NCI-H510A (cell line): Measurements from ENCODE around the gene TSC22D3.
A peak's percentile ranks its signal among the peaks of the same experiment; 100 is the strongest.
"Not testable (repeated sequence)": the region's sequence is repeated elsewhere in the genome, so short reads cannot be mapped to it uniquely, and the experiment has no call there.

ENCODE experiments used
- DNase-seq: peaks from one replicate; lab custom pipeline; 2025; lab: John Stamatoyannopoulos, UW

TSC22D3 gene

DNA sequence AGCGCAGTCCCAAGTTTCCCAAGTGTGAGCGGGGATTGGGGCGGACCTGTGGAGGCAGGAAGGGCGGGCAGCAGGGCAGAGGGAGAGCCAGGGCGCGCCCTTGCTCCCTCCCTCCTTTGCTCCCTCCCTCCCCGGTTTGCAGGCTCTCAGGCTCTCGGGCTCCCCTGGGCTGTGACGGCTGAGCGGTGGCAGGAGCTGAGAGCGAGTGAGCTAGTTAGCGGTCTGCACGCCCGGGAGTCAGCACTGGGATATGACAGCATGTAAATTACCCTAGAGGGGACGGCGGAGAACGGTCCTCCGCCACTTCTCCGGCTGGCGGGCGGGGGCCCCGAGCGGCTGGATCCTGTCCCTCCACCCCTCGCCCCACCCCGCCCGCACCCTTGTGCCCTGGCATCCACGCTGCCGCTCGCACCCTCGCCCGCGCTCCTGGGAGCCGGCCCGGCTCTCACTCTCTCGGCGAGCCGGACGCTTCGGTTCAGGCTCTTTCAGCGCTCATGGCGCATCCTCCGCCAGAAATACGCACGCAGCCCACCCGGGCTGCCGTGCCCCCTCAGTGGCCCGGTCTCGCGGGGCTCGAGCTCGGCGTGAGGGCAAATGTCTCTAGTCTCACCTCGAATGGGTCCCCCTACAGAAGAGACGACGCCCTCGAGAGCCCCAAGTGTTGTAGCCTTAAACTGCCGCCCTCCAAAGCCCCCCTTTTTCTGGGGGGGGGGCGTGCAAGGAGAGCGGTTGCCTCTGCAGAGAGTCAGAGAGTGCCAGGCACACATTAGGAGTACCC, at the start of gene TSC22D3:
Gene TSC22D3, minus strand, starts transcription at position 54 of the 778 bp plus-strand sequence. CDS start 368 bp downstream, outside the sequence.
- peak; percentile 67 for DNase-seq

DNA sequence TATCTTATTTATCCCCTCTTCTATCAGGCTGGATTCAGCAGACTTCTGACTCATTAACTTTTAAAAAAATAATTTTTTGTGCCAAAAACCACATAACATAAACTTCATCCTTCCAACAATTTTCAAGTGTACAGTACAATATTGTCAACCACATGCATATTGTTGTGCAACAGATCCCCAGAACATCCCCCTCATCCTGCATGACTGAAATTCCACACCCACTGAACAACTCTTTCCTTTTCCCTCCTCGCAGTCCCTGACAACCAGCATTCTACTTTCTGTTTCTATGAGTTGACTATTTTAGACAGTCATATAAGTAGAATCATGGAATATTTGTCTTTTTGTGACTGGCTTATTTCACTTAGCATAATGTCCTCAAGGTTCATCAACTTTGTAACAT, 47.9 kb upstream of the TSC22D3 start:
- DNase-seq, result no peak

DNA sequence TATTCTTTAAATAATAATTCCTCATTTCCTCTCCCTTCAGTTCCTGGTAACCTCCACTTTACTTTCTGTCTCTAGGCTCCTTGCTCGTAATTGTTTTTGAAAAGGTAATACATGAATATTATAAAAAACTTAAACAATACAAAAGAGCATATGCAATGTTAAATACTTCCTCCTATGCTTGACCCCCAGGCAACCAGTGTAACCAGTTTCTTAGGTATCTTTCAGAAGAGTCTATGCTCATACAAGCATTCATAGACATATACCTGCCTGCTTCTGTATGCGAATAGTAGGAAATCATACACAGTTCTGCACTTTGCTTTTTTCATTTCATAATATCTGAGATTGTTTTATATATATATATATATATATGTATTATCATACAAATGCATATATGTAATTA, 47.5 kb upstream of the TSC22D3 start:
- no peak for DNase-seq

DNA sequence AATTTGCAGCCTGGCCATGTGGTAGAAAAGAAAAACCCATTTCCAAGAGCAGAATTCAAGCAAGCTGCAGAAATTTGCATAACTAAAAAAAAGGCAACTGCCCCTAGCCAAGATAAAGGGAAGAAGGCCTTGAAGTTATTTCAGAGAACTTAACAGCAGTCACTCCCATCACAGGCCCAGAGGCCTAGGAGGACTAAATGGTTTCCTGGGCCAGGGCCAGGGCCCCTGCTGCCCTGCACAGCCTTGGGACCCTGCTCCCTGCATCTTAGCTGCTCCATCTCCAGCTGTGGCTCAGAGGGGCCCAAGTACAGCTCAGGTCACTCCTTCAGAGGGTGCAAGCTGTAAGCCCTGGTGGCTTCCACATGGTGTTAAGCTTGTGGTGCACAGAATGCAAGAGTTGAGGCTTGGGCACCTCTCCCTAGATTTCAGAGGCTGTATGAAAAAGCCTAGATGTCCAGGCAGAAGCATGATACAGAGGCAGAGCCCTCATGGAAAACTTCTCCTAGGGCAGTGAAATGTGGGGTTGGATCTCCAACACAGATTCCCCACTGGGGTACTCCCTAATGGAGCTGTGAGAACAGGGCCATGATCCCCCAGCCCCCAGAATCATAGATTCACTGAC, 43.4 kb upstream of the TSC22D3 start:
- DNase-seq, result no peak

DNA sequence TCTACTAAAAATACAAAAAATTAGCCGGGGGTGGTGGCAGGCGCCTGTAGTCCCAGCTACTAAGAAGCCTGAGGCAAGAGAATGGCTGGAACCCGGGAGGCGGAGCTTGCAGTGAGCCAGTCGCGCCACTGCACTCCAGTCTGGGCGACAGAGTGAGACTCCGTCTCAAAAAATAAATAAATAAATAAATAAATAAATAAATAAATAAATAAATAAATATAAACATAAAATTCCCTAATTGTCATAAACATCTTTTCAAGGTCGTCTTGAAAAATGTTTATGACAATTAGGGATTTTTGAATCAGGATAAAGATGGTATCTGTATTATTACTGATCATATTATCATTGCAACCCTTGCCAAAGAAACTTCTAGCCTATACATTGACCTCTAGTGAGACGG, 34.5 kb upstream of the TSC22D3 start:
- not testable (repeated sequence) for DNase-seq

DNA sequence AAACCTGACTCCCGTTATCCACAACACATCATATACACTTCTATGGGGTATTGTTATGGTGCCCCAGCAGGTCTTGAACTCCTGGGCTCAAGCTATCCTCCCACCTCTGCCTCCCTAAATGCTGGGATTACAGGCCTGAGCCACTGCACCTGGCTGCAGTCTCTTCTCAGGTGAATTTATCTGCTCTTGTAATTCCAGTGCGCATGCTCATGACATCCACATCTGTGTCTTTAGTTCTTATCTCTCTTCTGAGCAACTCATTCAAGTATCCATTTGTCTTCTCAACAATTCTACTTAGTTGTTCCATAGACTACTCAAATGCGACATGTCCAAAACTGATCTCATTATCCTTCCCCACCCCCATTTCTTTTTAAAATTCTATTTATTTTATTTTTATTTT, 29.6 kb upstream of the TSC22D3 start:
- DNase-seq, result no peak

DNA sequence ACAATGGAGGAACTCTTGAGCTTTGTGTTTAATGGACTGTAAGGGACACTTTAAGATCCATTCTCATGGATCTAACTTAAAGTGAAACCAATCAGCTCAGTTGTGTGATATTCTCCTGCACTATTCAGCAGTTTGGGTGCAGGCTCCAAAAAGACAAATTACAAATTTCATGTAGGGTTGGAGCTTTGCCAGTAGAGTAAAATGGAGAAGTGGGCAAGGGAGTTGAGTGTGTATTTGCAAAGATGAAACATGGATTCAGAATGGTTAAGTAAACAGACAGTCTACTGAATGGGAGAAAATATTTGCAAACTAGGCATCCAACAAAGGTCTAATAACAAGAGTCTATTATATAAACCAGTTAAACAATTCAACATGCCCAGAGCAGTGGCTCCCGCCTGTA, 28.8 kb upstream of the TSC22D3 start:
- no peak for DNase-seq

DNA sequence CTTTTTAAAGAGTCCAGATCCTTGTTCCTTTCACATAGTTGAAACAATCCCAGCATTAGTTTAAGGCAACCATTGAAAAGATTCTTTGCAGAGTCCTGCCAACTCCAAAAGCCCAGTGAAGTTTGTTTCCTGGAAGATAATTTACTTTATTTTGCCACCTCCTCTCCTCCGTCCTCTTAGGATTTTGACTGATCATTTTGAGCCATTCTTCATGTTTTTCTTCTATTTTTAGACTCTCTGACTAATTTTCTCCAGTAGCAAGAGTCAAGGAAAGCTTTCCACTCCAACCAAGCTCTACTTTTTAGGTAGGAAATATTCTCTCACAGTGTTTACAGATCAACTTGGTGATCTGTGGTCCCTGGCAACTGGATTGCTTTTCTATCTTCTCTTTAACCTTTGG, 12.2 kb upstream of the TSC22D3 start:
- no peak for DNase-seq

DNA sequence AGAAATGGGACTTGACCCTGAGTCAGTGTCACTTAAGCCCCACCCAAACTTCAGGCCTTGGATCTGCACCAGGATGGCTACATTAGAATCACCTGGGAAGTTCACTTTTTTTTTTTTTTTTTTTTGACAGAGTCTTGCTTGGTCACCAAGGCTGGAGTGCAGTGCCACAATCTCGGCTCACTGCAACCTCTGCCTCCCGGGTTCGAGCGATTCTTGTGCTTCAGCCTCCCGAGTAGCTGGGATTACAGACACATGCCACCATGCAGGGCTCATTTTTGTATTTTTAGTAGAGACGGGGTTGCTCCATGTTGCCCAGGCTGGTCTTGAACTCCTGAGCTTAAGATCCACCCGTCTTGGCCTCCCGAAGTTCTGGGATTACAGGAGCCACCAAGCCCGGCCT, 4.9 kb upstream of the TSC22D3 start:
- DNase-seq, result no peak

DNA sequence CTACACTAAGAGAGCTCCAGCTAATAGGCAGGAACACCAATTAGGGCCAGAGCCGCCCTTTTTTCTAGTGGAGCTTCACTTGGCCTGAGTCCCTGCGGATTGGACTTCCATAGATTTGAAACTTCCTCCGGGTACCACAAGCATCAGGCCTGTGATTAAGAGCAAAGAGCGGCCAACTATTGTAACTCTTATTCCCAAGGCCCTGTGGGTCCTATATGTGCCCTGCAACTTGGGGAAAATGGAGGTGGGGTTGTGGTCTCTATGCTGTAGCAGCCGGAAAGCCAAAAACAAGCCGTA, 1.9 kb upstream of the TSC22D3 start, which contains the start of gene NCBP2L:
Gene NCBP2L, plus strand, starts transcription at position 198 of the 297 bp plus-strand sequence. CDS start 16,488 bp downstream, outside the sequence.
- no peak for DNase-seq

DNA sequence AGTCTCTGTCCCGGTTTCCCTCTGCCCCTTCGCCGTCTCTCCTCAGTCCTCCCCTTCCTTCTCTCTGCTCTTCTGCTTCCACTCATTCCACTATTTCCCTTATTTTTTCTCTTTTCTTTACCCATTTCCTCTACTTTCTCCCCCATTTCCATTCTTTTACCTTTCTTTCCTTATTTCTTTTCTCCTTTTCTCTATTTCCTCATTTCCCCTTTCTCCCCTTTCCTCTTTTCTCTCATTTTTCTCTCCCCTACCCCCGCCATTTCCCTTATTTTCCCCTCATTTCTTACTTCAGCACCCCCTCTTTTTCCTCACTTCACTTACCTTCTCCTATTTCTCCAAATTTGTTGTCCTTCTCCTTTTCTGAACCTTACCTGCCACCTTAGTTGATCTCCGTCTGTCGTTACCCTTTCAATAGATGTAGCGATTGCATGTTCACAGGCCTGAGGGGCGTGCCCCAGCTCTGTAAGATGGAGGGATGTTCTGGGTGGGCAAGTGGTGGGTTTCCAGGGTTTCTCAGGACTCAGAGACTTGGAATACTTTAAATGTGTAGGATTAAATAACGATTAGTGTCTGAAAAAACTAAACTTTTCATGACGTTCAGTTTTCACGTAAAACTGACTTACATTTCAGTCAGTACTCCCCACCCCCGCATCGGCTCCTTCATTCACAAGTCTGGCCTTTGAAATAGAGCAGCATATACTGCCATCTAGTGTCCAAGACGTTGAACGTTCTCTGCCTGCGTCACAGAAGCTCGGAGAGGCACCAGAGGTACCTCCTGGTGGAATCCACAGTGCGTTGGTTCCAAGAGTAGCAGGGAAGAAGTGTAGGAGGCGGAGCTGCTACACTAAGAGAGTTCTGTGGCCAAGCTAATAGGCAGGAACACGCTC, 1.3 kb upstream of the TSC22D3 start:
- peak; percentile 56 for DNase-seq

DNA sequence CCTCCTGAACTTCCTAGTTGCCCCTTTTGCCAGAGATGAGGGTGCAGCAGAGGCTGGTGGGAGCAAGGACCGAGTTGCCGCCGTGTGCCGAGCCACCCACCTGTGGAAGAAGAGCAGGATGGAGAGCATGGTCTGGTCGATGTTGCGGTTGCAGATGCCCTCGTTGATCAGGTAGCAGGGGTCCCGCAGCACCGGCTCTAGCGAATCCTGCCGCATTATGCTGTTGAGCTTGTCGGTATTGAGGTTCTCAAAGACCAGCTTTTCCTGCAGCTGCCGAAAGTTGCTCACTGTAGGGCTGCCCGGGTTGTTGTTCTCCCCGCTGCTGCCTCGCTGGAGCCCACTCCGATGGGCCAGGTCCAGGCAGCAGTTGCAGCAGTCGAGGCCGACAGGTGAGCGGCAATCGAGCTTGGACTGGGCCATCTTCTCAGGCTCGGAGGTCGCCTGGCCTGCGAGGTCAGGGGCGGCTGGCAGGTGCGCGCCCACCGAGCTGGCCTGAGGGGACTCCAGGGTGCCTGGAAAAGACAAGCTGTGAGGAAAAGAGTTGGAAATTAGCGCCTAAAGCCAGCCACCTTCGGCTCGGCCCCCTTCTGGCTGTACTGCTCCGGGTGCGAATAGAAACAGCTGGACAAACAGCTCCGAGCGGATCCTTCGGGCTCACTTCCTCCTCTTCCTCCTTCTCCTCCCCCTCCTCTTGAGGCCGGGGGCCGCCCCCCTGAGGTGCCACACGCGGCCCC, 420 bp downstream of the TSC22D3 start:
- no peak for DNase-seq

DNA sequence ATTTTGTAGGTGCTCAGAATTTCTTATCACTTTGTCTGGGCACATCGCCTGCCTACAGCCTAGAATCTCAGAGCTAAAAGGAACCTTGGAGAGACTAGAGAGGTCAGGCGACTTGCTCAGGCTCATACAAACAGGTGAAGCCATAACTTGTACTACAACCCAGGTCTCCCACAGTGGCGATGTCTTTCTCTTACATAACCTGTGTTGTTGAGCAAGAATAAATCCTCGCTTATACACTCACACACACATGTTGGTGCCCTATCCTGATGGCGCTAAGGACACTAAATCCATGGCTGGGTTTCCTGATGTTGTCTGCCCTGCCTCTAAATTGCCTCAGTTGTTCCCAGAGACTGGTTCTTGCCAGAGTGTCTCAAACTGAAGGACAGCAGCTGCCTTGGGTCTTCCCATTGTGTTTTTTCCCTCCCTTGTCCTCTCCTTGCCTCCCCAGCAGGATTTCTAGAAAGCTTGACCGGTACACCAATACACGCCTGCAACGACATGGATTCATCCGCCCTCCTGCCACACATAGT, 1.6 kb downstream of the TSC22D3 start:
- DNase-seq, result no peak

DNA sequence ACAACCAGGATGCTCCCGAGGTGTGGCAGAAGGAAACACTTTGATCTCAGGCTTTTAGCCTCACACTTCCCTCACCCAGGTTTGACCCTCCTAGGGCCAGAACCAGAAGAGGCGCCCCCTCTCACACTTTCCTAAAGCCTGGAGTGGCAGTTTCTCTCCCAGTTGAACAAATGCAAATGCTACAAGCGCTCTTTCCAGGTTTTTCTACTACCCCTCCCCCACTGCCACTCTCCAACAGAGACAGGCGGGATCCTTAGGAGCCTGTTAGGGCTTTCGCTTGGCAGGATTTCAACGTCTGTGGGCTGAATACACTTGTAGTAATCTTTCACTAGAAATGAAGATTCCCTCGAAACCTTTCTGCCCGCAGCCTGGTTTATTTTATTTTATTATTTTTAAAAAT, 2.4 kb downstream of the TSC22D3 start:
- no peak for DNase-seq

DNA sequence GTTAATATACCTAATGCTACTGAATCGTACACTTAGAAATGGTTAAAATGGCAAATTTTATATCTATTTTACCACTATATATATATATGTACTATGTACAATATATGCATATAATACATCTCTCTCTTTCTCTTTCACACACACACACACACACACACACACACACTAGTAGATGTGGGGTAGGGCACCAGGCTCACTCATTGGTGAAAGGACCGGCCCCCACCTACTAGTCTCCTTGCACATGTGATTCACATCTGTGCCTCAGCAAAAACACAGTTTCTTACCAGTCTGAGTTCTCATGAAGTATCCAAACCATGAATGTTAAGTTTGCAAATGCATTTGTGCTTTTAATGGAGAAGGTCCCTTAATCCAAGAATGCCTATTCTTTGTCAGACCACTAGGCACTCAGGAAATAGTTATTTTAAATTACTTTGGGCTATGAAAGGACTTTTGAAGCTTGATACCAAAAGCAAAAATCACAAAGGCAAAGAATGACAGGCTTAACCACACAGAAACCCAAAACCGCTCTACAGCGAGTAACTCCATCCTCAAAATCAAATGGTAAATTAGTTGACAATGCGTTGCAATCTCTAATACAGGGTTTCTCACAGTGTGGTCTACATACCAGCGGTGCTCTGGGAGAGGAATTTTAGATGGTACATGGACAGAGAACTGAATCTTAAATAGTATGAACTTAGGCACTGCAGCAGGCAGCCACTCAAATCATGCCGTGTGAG, 5.8 kb downstream of the TSC22D3 start:
- no peak for DNase-seq

DNA sequence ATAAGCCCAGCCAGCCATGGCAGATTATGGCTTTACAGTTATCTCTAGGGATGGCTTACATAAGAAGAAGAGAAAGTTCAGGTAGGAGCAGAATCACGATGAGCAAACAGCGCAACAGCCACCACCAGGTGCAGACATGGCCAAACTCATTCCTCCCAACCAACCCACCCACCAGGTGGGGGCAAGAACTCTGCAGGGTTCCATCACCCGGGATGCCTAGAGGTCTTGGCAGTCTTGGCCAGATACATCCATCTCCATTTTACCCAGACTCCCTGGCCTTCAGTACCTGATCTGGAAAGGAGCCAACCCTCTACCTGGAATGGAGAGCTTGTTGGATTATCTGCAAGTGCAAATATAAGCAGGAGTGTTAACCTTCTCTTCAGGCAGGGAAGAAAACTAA, 7.5 kb downstream of the TSC22D3 start:
- no peak for DNase-seq

DNA sequence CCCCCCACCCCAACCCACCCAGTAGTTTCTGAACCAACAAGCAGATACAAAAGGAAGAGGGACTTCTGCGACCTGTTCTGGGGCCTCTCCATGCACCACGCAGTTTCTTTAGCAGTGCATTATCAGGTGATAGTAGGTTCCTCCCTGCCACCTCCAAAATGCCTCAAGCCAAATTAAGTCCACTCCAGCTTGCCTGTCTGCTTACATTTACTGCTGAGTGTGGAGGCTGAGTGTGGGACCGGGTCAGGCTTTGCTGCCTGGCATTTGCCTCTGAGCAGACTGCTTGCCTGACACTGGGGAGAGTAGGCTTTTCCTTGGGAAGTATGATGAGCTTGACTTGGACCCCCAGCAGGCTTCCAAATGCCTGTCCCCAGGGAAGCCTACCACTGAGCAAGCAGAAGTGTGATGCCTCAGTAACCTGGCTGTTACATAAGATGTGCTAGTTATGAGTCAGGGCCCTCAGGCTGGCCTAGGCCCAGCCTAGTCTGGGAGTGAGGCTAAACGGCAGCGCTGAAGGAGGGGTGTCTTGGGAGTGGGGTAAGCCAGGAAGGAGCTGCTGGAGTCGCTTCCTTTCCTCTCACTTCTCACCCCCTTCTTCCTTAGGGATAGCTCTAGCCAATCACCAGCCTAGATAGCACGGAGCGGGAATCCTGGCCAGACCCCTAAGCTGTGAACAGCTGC, 9.0 kb downstream of the TSC22D3 start:
- no peak for DNase-seq

DNA sequence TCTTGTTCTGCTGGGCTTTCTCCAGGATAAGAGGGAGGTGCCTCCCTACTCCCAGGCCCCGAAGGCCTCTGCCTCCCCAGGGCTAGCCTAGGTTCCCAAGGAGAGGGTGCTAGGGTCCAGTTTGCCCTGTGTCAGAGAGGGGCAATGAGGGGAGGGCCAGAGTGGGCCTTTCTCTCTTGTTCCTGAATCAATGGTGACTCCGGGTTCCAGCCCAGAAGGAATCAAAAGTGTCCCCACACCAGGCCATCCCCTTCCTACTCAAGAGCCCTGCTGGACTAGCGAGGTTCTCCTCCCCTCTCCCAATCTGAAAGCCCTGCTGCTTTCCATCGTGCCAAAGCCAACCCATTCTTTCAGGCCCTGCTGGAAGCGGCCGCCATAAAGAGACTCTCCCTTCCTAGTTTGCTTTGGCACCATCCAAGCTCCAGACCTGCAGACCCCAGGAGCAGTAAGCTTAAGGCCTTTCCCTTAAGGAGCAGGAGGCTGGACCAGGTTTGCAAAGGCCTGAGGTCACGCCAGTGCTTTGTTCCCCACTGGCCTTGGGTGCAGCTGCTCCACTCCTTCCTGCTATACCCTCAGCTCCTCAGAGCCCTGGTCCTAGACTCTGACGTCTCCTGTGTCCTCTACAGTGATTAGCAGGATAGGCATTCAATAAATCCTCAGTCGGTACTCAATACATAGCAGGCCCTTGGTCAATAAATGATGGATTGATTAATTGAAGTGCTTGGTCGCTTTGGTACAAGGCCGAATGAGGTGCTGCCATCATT, 10.6 kb downstream of the TSC22D3 start:
- DNase-seq, result no peak

DNA sequence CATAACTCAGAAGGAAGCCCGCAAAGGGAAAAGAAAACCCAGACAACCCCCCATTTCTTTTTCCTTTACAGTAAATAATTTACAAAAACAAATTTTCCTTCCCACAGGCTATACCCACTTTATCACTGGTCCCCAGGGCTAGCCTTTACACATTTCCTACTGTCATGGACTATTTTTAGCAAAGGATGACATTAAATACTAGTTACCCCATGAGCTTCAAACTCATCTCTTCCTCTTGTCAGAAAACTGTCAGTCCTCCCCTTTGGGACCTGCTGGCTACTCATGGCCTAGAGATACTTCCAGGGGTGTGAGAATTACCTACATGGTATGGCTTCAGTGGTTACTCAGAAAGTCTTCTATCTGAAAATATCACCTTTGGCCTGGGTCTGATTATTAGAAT, 11.9 kb downstream of the TSC22D3 start:
- no peak for DNase-seq
